Activated naive CD4-positive, alpha-beta T cell treated with anti-CD3 and anti-CD28 coated beads, Interleukin-2, amount 50 U/mL, for 16 hours (primary cell): ENCODE results near the gene CALN1.
"Not testable (repeated sequence)": the region's sequence is repeated elsewhere in the genome, so short reads cannot be mapped to it uniquely, and the experiment has no call there.

ENCODE experiments used
- DNase-seq: peaks from one replicate; pipeline ENCODE4 v3.0.0-alpha.2; 2020

CALN1 gene

DNA sequence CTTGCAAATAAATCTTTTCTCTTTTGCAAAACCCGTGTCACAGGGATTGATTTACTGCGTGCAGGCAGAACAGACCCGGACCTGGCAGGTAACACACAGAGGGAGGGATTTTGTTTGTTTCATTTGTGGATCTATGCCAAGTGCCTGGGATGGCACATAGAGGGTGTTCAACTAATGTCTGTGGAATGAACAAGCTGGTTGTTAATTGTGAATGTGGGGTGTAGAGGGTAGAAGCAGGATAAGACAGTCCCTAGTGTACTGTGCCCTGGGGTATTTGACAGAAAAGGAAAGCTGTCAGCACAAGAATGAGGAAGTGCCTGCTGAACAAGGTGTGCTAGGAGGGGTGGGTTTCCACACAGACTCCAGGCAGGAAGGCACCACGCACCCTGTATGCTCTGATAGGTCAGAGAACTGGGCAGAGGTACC is 331.8 kb downstream of the CALN1 start:
- DNase-seq, result no peak

GRCh38 chr7:72078856-72079255 is 333.3 kb downstream of the CALN1 start:
- no peak for DNase-seq

- DNase-seq, result no peak
Measured at GRCh38 chr7:72078301-72078700, 333.8 kb downstream of the CALN1 start.

DNA sequence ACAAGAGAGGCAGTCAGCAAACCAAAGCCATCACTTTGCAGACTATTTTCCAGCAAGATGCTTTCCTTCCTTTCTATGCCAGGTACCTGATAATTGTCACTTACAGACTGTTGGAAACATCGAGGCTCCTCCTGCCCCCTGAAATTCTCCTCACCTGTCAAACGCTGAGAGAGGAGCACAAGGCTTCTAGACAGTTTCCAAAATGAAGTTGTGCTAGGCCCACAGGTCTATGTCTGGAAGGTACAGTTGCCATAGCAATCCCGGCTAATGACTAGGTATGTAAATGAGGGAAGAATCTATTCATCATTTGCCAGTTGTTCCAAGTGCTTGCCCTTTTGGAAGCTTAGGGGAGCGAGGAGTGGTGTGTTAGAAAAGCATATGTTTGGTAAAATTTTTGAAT is 334.4 kb downstream of the CALN1 start:
- DNase-seq, result no peak

DNA sequence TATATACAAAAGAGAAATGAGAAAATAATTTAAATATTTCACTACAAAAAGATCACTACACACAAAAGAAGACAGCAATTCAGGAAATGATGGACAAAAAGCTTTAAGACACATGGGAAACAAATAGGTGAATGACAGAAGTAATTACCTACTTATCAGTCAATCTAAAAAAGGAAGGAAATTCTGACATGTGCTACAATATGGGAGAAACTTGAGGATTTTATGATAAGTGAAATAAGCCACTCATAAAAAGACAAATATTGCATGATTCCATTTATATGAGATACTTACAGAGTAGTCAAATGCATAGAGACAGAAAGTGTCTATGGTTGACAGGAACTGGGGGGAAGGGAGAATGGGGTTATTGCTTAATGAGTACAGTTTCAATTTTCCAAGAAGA is 339.2 kb downstream of the CALN1 start:
- DNase-seq, result no peak

- no peak for DNase-seq
Measured at GRCh38 chr7:72069263-72069662, 342.9 kb downstream of the CALN1 start.

DNA sequence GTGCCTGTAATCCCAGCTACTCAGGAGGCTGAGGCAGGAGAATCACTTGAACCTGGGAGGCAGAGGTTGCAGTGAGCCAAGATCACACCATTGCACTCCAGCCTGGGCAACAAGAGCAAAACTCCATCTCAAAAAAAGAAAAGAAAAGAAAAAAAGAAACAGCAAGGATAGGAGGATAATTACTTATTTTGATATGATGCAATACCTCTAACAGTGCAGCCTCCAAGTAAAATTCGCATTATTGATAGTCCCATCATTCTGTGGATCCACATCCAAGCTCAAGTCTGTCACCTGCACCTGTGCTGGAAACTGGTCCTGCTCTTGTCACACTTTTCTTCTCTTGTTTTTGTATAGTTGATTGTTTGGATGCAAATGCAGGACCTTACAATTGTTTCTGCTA is 346.4 kb downstream of the CALN1 start:
- not testable (repeated sequence) for DNase-seq

DNA sequence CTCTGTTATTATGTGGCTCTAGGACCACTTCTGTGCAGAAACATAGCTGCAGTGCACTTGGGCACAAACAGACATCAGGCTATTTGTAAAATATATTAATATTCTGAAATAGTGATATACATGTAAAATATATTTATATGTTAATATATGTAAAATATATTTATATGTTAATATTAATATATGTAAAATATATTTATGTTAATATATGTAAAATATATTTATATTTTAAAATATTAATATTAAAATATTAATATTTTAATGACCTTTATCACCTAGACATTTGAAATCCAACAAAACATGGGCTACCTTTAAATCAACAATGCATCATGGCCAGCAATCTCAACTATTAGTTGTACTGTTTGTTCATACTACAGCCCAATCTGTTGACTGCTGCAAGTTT is 347.2 kb downstream of the CALN1 start:
- no peak for DNase-seq

- DNase-seq, result no peak
Measured at GRCh38 chr7:72063330-72063729, 348.8 kb downstream of the CALN1 start.

DNA sequence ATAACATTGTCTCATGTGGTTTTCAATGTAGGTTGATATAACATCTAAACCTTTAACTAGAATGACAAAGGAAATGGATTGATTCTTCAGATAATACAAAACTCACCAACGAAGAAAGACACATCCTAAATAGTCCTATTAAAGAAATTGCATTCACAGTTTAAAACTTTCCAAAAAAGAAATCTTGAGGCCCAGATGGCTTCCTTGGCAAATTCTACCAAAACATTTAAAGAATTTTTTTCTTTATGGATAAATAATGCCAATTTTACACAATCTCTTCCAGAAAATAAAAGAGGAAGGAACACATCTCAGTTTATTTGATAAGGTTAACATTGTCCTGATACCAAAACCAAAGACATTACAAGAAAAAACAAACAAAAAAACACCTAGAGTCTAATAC is 349.5 kb downstream of the CALN1 start:
- DNase-seq, result no peak

- DNase-seq, result no peak
Measured at GRCh38 chr7:72059925-72060324, 352.2 kb downstream of the CALN1 start.

GRCh38 chr7:72058579-72058978 is 353.6 kb downstream of the CALN1 start:
- no peak for DNase-seq

- no peak for DNase-seq
Measured at GRCh38 chr7:72057796-72058195, 354.3 kb downstream of the CALN1 start.

DNA sequence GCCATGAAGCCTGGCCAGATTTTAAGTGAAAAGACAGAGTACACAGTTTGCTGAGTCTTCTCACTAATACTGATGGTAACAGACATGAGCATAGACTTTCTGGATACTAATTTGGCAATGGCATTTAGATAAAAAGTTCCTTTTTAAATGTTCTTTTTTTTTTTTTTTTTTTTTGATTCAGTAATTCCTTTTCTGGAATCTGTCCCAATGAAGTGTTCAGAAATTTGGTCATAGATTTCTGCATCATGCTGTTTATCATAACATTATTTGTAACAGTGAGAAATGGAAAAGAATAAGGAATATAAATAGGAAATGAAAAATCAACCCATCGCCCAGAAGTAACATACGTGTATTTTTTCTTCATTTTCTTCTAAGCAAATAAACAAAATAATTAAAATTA is 354.9 kb downstream of the CALN1 start:
- DNase-seq, result no peak

DNA sequence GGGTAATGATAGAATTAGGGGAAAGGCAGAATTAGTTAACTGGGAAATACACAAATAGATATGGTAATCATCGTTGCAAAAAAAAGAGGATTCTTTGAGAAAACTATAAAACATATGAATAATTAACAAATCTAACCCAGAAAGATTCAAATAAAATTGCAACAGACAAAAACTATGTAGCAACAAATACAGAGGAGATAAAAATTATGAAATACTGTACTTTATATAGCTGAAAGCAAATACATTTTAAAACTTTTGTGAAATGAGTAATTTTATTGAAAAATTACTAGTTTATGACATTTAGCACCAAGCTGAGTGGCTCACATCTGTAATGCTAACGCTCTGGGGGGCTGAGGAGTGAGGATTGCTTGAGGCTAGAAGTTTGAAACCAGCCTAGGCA is 356.7 kb downstream of the CALN1 start:
- DNase-seq, result no peak

- no peak for DNase-seq
Measured at GRCh38 chr7:72053292-72053691, 358.8 kb downstream of the CALN1 start.

DNA sequence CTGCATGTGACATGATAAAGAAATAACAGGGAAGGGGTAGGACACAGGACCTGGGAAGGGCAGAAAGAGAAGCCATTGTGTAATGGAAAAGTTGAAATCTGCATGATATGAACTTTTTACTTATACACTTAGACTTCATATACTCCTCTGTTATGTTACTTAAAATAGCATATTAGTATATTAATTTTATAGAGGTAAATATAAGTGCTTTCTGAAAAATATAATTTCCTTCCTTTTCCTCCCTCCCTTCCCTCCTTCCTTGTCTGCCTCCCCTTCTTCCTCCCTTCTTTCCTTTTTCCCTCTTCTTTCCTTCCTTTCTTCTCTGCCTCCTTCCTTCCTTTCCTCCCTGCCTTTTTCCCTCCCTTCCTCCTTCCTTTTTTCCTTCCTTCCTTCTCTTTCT is 363.7 kb downstream of the CALN1 start:
- no peak for DNase-seq

- DNase-seq, result no peak
Measured at GRCh38 chr7:72042855-72043254, 369.3 kb downstream of the CALN1 start.

- DNase-seq, result no peak
Measured at GRCh38 chr7:72040641-72041040, 371.5 kb downstream of the CALN1 start.

DNA sequence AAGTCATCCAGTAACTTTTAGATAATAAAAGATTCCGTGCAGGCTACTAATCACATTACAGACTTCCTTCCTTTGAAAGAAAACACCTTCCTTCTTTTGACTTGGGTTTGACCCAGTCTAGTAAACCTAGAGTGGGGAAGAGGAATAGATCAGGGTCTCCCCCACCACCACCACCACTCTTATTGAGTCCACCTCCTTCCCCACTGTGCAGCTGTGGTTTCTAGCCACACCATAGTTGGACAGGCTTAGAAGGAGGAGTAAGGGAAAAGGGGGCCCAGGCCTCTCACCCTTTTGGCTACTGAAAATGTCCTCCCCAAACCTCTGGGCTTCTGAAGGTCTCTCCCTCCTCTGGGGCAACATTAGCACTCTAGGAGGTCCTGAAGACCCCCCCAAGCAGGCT is 372.7 kb downstream of the CALN1 start:
- no peak for DNase-seq

DNA sequence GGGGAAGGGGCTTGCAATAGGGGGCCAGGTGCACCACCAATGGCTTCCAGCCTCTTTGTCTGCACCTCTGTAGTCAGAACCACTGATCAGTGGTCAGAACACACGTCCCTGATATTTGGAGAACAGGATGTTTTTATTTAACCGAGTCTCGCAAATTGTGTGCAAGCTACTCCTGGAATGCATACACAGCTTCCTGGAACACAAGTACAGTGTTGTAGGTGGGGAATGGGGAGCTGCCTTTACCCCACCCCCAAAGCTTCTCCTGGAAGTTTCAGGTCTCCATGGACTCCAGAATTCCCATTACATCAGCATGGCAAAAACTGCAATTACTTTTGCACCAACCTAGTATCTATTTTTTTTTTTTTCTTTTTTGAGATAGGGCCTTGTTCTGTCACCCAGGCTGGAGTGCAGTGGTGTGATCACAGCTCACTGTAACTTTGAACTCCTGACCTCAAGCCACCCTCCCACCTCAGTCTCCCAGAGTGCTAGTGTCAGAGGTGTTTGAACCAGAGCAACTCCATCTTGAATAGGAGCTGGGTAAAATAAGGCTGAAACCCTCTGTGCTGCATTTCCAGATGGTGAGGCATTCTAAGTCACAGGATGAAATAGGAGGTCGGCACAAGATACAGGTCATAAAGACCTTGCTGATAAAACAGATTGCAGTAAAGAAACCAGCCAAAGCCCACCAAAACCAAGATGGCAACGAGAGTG is 374.0 kb downstream of the CALN1 start:
- DNase-seq, result no peak

GRCh38 chr7:72037516-72037915 is 374.6 kb downstream of the CALN1 start:
- no peak for DNase-seq

DNA sequence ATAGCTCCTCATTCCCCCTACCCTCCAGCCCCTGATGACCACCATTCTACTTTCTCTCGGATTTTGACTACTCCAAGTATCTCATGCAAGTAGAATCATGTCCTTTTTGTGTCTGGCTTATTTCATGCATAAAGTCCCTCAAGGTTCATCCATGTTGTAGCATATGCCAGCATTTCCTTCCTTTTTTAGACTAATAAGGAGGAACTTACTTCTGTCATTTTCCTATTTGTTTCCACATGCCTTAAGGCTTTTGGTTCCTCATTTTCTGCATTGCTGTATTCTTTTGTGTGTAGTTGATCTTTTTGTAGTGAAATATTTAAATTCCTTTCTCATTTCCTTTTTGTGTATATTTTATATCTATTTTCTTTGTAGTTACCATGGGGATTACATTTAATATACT is 376.9 kb downstream of the CALN1 start:
- DNase-seq, result no peak

DNA sequence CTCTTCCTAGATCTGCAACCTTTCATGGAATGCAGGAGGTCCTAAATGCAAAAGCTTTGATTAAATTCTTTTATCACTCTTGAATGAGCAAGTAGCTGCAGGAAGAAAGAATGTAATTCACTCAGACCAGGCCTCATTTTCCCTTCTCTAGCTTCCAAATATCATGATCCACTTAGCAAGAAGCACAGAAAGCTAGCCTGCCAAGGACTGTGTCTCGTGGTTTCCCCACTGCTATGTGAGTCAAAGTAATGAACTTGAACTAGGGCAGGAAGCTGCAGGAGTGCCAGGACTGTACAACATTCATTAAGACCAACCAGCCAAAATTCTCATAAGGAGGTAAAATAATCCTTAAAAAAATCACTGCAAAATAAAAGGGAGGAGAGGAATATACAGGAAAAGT is 379.2 kb downstream of the CALN1 start:
- DNase-seq, result no peak

GRCh38 chr7:72030994-72031667 is 381.0 kb downstream of the CALN1 start:
- no peak for DNase-seq
